Parathyroid adenoma (tissue), 2 donors: Measurements from ENCODE around the gene TMEM39B.
"Not testable (repeated sequence)": the region's sequence is repeated elsewhere in the genome, so short reads cannot be mapped to it uniquely, and the experiment has no call there.

Experiments
- H2AFZ ChIP-seq: fragments of 300-600 bp; sonication (generic); one replicate; pipeline ENCODE4 v1.7.0; 2017; ENCODE audit warnings: antibody characterized with exemption, mild to moderate bottlenecking
- H3K27ac ChIP-seq: fragments of 300-600 bp; sonication (generic); one replicate; pipeline ENCODE4 v1.7.0; 2017
- H3K27me3 ChIP-seq: fragments of 300-600 bp; sonication (generic); one replicate; pipeline ENCODE4 v1.7.0; 2017; ENCODE audit warnings: low read length; ENCODE audit not compliant: control insufficient read depth, insufficient read depth
- H3K36me3 ChIP-seq: fragments of 300-600 bp; sonication (generic); one replicate; pipeline ENCODE4 v1.7.0; 2017; ENCODE audit warnings: low read length; ENCODE audit not compliant: control insufficient read depth, insufficient read depth
- H3K4me1 ChIP-seq: fragments of 300-600 bp; sonication (generic); one replicate; pipeline ENCODE4 v1.7.0; 2017; ENCODE audit warnings: control low read depth
- H3K4me2 ChIP-seq: fragments of 300-600 bp; sonication (generic); one replicate; pipeline ENCODE4 v1.7.0; 2017; ENCODE audit warnings: low read length
- H3K4me3 ChIP-seq: fragments of 300-600 bp; sonication (generic); one replicate; pipeline ENCODE4 v1.7.0; 2017; ENCODE audit warnings: low read depth, low read length
- H3K79me2 ChIP-seq: fragments of 300-600 bp; sonication (generic); one replicate; pipeline ENCODE4 v1.7.0; 2017; ENCODE audit warnings: control low read depth
- H3K9ac ChIP-seq: fragments of 300-600 bp; sonication (generic); one replicate; pipeline ENCODE4 v1.7.0; 2017; ENCODE audit warnings: mild to moderate bottlenecking
- H3K9me3 ChIP-seq: fragments of 300-600 bp; sonication (generic); one replicate; pipeline ENCODE4 v1.7.0; 2017; ENCODE audit warnings: low read length; ENCODE audit not compliant: control insufficient read depth
- TF ChIP-seq, protein P1 (sequence below): fragments of 300-600 bp; sonication (generic); IDR thresholded peaks from one replicate; pipeline ENCODE4 v1.7.0; 2017; ENCODE audit warnings: antibody characterized with exemption, mild to moderate bottlenecking
- donor health status: primary hyperparathyroidism.

The TMEM39B gene

DNA sequence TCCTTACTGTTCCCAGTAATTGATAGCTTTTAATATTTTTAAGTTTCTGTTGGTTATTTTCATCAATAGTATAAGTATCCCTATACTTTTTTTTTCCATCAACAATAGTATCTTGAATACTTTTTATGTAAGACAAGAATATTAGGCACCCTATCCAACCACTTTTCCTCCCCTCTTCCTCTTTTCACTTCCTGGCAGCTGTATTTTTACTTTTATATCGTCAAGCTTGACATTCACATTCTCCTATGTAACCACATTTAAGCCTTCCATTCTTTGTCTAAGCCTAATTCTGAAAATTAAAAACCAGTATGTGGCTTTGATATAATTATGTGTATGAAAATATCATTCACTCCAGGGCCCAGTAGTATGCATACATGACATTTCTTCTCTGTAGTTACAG, 9.3 kb downstream of the TMEM39B start:
- Histone ChIP-seq H3K27ac (no peak overlapping the region), H3K4me2 (no peak overlapping the region), H3K79me2 (no peaks in the 10 kb centered on the region), H3K27me3 (no peaks in the 10 kb centered on the region), H3K9ac (no peak overlapping the region), H3K36me3 (no peaks in the 10 kb centered on the region), H3K9me3 (no peaks in the 10 kb centered on the region), H3K4me1 (no peaks in the 10 kb centered on the region), H3K4me3 (no peak overlapping the region), H2AFZ (no peak overlapping the region)
- TF ChIP-seq, protein P1, sequence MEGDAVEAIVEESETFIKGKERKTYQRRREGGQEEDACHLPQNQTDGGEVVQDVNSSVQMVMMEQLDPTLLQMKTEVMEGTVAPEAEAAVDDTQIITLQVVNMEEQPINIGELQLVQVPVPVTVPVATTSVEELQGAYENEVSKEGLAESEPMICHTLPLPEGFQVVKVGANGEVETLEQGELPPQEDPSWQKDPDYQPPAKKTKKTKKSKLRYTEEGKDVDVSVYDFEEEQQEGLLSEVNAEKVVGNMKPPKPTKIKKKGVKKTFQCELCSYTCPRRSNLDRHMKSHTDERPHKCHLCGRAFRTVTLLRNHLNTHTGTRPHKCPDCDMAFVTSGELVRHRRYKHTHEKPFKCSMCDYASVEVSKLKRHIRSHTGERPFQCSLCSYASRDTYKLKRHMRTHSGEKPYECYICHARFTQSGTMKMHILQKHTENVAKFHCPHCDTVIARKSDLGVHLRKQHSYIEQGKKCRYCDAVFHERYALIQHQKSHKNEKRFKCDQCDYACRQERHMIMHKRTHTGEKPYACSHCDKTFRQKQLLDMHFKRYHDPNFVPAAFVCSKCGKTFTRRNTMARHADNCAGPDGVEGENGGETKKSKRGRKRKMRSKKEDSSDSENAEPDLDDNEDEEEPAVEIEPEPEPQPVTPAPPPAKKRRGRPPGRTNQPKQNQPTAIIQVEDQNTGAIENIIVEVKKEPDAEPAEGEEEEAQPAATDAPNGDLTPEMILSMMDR, result no peak

DNA sequence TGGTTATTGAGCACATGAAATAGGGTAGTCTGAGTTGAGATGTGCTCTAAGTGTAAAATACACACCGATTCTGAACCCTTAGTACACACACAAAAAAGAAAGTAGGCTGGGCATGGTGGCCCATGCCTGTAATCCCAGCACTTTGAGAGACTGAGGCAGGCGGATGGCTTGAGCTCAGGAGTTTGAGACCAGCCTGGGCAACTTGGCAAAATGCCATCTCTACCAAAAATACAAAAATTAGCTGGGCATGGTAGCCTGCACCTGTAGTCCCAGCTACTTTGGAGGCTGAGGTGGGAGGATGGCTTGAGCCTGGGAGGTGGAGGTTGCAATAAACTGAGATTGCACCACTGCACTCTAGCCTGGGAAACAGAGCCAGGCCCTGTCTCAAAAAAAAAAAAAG, 13.6 kb downstream of the TMEM39B start:
- H3K27me3 ChIP-seq, H3K79me2 ChIP-seq, H3K9ac ChIP-seq, H3K36me3 ChIP-seq, H3K4me2 ChIP-seq, H2AFZ ChIP-seq, H3K27ac ChIP-seq, H3K9me3 ChIP-seq, H3K4me3 ChIP-seq, H3K4me1 ChIP-seq: not testable (repeated sequence)

DNA sequence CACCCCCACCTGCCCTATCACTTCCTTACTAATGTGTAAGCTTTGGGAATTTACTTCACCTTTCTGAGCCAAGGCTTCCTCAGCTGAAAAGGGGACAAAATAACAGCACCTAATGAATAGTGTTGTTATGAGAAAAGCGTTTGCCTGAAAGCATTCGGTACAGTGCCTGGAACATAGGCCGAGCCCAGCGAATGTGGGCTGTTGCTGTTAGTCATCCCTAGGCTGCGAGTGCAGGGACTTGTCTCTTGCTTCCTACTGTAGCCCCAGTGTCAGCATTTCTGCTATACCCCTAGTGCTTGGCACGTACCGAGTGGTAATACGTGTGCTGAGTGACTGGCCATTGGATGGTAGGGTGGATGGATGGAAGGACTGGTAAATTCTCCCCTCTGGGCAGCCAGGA, 18.4 kb downstream of the TMEM39B start:
- Histone ChIP-seq H3K4me1 (no peaks in the 10 kb centered on the region), H3K27me3 (no peaks in the 10 kb centered on the region), H3K4me3 (no peak overlapping the region), H3K27ac (no peak overlapping the region), H3K79me2 (no peaks in the 10 kb centered on the region), H3K9ac (no peak overlapping the region), H3K4me2 (no peak overlapping the region), H3K9me3 (no peaks in the 10 kb centered on the region), H2AFZ (no peak overlapping the region), H3K36me3 (no peaks in the 10 kb centered on the region)
- TF ChIP-seq, protein P1, result no peak

DNA sequence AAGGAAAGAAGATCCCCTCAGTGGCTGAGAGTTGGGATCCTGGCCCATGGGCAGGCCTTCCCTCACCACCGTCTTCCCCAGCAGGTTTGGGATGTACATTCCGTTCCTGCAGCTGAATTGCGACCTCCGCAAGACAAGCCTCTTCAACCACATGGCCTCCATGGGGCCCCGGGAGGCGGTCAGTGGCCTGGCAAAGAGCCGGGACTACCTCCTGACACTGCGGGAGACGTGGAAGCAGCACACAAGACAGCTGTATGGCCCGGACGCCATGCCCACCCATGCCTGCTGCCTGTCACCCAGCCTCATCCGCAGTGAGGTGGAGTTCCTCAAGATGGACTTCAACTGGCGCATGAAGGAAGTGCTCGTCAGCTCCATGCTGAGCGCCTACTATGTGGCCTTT, 18.9 kb downstream of the TMEM39B start:
- Histone ChIP-seq H3K79me2 (no peaks in the 10 kb centered on the region), H3K4me1 (no peaks in the 10 kb centered on the region), H3K9ac (no peak overlapping the region), H3K27me3 (no peaks in the 10 kb centered on the region), H3K4me3 (no peak overlapping the region), H2AFZ (no peak overlapping the region), H3K36me3 (no peaks in the 10 kb centered on the region), H3K4me2 (no peak overlapping the region), H3K27ac (no peak overlapping the region), H3K9me3 (no peaks in the 10 kb centered on the region)
- TF ChIP-seq, protein P1, result no peak

DNA sequence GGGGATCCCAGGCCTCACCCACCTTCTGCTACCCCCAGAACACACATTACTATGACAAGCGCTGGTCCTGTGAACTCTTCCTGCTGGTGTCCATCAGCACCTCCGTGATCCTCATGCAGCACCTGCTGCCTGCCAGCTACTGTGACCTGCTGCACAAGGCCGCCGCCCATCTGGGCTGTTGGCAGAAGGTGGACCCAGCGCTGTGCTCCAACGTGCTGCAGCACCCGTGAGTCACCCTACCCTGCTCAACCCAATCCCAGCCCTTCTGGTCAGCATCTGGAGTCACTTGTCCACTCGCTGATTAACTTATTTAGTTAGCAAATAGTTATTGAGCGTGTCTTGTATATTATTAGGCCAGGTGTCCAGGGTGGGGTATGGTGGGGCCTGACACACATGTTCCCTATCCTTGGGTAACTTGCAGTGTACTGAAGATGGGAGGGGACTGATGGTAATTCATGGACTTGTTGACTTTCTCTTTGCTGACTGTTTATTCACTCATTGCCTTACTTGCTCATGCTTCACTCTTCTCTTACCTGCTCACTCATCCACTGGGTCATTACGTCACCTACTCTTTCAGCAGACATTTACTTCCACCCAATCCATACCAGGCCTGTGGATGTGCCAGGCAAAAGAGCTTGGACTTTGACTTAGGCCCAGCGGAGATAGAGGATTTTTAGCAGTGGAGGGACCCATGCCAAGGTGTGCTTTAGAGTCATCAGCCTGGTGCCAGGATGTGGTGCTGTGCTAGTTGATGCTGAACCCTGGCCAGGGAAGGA, 22.2 kb downstream of the TMEM39B start:
- Histone ChIP-seq H3K4me2 (no peak overlapping the region), H3K4me3 (no peak overlapping the region), H3K79me2 (no peaks in the 10 kb centered on the region), H3K36me3 (no peaks in the 10 kb centered on the region), H3K9ac (no peak overlapping the region), H3K4me1 (no peaks in the 10 kb centered on the region), H3K27me3 (no peaks in the 10 kb centered on the region), H3K27ac (no peak overlapping the region), H3K9me3 (no peaks in the 10 kb centered on the region), H2AFZ (no peak overlapping the region)
- TF ChIP-seq, protein P1, result no peak
